HG02840 (cell line): ENCODE data around the gene CRIM1.

ENCODE experiments used
- ATAC-seq: cut with Tn5 transposase; IDR thresholded peaks from one replicate; pipeline ENCODE4 v1.9.1; 2021; ENCODE audit warnings: mild to moderate bottlenecking, moderate library complexity, moderate number of reproducible peaks; ENCODE audit not compliant: unreplicated experiment, low FRiP score

The CRIM1 gene

DNA sequence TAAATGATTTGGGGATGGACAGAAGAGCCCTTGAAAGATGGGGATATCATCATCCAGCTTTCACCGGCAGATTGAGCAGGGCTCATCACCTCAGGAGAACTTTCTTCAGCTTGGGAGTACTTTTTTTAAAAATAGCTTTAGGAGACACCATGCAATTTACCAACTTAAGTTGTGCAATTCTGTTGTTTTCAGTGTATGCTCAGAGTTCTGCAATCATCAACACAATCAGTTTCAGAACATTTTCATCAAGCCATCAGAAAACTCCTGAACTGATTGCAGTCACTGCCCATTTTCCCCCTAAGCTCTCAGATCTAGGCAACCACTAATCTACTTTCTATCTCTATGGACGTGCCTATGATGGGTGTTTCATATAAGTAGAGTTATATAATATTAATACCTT is 117.7 kb downstream of the CRIM1 start:
- no peak for ATAC-seq

DNA sequence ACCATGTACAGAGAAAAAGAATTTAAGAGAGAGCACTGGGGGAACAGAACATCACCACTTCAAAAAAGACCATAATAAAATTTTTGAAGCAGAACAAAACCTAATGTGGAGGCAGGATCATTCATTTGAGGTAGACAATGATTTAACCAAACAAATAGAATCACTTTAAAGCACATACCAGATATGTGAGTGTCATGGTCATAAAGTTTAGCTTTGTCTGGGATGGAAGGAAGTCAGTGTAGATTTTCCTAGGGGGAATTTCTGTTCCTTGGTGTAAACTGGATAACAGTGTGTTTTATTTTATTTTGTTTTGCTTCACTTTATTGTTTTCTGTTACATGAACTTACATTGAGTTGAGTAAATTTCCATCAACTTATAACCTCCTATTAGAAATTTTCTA is 120.8 kb downstream of the CRIM1 start:
- no peak for ATAC-seq

DNA sequence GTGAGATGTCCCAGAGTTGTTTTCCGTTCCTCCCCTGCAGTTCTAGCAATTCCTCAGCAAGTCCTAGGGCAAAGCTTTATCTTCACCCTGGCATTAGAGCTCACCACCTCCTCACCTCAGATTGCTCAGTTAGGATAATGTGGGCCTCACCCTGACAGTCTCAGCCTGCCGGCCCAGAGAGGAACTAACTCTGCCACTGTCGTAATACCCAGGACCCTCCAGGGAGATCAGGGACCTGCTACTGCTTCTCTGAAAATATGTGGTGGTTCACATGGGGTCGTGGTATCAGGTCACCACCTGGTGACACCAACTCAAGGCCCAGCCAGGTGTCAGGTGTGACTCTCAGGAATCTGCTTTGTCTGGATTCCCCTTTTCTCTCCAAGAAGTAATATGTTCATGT is 121.7 kb downstream of the CRIM1 start:
- ATAC-seq, result no peak

DNA sequence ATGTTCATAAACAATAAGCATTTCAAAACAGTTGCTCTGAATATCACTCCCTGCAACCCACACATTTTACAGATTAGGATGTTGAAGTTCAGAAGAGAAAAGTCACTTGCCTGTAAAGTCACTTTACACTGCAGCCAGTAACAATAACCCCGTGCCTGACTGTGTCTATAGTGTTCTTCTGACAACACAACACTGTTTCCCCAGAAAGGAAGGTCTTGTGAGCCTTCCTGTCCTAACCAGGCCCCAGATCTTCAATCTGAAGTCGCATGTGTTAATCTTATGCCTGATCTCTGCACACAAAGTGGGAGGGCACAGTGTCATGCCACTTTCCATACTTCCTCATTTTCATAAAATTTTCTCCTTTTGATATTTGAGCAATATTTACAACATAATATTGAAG is 122.2 kb downstream of the CRIM1 start:
- ATAC-seq, result no peak

DNA sequence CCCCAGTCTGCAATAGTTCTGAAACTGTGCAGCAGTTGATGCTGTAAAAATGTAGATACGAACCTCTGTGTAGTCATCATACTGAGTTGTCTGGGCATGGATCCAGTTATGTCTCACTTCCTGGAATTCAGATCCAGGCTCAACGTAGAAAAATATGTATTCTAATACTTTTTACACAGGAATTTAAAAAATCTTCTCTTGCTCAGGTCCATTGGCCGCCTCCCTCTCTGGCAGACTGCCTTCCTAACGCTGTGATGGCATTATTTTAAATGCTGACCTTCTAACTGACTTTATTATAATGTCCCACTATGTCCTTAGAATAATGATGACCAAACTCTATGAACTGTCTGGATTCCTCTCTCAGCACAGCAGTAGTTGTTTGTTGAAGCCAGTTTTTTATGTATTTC is 122.8 kb downstream of the CRIM1 start:
- ATAC-seq, result no peak

DNA sequence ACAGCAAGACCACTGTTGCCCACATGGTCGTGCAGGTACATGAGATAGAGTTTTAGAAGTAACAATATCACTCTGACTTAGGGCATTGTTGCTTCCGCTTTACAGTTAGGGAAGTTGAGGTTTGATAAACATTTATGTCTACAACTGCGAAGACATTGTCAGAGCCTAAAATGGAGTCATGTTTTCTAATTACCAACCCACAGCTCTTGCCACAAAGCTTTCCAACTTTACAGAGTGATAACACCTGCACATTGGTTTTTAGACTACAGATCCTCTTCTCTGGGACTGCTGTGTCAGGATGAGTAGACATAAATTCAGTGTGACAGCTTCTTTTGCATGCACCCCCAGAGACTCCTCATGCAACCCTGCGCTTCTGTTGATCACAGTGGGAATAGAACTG is 123.4 kb downstream of the CRIM1 start:
- no peak for ATAC-seq

DNA sequence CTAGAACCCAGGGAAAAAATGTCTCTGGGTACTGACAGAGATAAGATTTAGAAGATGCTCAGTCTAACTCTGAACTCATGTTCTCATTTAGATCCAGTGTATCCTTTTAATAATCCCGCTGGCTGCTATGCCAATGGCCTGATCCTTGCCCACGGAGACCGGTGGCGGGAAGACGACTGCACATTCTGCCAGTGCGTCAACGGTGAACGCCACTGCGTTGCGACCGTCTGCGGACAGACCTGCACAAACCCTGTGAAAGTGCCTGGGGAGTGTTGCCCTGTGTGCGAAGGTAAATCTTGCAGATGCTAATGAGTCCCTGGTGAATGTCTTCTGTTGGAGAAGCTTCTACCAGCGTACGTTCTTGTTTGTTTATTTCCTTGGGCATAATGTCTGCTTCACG is 123.8 kb downstream of the CRIM1 start:
- ATAC-seq, result no peak

DNA sequence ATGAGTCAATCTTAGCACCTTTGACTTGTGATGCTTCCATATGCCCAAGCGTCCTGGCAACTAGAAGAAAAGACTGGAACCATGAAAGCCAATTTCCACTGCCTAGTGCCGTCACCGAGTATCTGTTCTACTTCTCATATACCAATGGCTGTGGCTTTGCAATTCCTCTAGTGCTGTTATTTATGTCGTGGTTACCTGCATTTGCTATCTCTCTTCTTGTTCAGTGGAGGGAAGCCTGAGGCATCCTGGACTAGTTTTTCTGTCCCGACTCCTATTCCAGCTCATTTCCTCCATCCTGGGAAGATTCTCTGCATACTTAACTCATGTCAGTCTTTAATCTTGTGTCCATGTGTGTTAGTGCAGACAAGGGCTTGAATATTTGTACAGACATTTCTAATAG is 124.5 kb downstream of the CRIM1 start:
- no peak for ATAC-seq

DNA sequence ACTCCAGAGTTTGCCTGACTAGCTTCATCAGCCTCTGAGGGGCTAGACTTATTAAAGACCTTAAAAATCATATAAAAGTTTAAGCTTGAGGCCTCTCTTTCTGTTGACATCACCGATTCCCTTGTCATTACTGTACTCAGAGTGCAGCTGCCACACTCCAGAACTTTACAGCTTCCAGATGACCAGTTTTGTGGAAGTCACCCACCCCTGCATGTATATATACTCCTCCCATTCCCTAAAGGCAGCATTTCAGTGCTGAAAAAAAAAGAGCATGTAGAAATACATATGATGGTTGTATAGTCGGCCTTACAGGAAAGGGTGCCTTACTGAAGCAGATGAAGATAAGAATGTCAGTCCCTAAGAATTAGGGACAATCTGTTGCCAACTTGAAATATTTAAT is 125.1 kb downstream of the CRIM1 start:
- no peak for ATAC-seq

DNA sequence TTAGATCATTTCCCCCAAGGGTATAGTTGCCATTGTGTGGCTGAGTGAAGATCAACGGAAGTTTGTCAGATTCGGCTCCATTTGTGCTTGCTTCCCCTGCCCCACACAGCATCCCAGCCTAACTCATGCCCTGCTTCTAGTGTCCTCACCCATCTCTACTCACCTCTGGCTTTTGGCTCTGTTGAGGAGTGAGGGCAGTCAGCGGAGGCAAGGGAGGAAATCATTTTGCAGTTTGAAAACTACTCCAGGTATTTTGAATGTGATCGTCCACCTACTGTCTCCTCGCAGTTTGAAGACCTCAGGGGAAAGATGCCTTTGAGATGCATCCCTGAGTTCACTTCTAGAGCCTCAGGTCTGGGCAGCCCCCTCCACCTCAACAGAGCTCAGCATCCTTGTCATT is 126.1 kb downstream of the CRIM1 start:
- ATAC-seq, result no peak

DNA sequence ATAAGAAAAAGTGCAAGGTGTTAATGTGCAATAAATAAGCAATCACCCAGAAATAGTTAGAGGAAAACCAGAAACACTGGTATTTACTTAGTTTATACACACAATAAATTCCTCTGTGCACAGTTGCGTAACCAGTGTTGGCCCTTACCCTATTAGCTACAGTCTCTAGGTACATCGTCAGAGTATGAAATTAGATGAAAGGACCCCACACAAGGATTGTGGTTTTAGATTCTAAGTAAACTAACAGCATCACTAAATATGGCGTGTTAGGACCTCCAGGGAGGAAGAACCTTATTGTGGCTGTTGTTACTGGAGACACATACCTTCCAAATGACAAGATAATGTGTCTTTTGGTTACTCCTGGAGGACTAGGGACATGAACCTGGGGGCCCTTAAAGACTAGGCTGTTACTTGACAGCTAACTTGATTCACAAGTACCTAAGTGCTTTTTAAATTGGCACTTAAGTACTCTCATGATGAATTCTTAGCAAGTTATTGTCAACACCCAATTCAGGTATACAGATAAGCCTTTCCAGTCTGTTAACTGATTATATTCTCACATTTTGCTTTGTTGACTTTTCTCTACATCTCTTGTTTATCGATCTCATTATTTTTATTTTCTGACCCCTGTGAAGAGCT is 127.1 kb downstream of the CRIM1 start:
- ATAC-seq, result no peak

DNA sequence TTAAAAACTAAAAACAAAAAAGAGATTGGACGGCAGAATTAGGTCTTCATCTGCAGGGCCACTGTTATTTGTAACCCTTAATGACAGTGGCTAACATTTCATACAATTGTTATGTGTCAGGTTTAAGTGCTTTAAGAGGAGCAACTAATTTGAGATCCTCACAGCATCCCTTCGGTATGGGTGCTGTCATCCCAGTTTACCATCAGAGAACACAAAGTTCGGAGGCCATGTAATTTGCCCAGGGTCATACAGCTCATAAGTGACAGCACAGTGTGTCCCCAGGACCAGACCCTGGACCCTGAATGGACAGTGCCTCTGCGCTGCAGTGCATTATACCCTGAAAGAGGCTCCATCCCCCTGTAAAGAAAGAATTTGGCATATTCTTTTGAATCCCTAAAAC is 127.7 kb downstream of the CRIM1 start:
- ATAC-seq, result no peak

DNA sequence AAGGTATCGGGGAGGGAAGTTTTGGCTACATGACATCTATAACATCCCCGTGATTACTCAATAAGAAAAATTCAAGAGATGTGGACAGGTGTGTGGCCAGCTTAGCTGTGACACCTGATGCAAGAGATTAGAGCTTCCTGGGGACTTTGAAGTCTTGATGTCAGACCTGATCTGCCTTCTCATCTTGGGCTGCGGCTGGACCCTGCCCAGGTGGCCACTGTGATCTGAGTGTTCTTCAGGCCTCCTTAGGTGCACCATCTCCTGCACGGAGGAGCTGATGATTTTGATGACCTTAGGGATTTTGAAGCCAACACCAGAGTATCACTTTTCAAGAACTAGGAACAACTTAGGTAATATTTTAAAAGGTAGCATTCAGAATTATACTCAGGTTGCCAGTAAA is 128.9 kb downstream of the CRIM1 start:
- no peak for ATAC-seq

DNA sequence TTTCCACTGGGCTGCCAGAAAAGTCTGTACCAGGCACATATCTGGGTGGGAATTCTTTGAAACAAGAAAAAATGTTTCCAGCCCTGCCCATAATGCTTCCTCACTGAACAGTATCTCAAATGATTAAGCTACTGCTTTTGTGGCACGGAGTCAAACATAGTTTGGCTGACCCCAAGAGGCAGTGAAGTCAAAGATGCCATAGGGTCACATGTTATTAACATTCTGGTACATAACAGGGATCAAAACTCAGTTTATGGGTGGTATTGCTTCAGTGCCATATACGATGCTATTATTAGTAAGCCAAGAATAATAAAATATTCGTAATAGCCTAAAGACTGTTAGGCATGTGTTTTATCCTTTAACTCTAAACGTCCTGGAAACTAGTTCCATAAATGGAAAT is 129.9 kb downstream of the CRIM1 start:
- ATAC-seq, result no peak

DNA sequence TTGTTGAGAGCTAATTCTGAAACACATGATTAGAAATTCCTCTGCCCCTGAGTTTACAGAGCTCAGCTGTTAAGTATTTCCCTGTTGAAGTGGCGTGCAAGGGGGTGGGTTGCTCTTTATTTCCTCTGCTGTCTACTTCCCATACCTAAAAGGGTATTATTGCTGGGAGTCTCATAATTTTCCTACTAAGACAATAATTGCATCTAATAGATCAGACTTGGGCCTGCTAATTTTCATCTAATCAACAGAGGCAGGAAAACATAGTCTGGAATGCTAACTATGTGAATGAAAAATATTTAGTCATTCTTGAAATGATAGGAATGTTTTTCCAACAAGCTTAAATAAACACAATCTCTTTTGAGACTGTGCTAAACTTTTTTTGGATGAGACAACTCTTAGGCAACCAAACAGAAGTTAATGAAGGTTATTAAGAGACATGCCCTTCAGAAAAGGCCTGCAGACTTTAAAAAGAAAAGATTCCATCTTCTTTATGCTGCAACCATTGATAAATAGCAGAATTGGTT is 131.0 kb downstream of the CRIM1 start:
- no peak for ATAC-seq

DNA sequence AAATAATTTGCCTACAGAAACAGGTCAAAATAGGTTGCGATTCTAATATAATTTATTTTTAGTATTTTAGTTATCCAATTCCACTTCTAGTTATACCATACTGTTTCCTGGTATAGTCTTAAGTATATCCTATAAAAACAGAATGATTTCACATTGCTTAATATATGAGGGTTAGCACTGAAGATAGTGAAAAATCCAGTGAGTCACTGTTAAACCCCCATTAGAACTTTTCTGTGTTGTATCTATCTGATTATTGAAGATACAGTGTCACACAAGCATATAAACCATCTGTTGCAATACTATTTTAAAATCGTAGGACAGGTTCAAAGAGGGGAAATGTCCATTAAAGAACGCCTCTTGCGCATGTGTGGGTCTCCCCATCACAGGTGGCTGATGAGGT is 132.4 kb downstream of the CRIM1 start:
- ATAC-seq, result no peak

DNA sequence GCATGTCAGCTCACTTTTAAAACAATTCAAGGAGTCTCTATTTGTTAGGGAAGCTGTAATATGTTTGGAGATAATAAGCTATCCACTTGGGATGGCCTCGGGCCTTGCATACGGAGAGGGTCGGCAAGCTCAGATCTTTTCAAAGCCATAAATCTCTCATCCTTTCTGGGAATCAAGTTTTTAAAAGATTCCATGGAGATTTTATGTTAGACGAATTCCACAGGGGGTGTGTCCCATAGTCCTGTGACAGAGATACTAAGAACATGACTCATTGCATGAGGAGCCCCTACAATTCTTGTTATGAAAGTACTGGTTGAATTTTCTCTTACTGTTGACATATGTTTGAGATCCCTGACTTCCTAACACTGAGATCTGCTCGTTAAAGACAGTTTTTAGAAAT is 133.7 kb downstream of the CRIM1 start:
- ATAC-seq, result no peak

DNA sequence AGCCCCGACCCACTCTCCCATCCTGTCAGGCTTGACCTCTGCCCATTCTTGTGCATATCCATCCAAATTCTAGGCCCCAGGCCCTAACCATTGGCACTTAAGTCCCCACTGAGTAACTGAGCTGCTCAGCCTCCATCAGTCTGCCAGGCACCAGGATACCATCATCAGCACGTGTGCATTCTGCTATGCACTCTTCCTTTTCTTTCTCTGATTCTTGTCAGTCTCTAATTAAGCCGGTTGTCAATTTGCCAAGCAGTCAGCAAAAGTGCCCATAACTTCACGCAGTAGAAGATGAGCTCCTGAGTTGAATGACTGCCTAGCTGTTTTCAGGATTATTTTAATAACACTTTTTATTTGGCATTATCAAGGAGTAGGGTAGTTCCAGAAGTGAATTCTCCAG is 135.2 kb downstream of the CRIM1 start:
- no peak for ATAC-seq

DNA sequence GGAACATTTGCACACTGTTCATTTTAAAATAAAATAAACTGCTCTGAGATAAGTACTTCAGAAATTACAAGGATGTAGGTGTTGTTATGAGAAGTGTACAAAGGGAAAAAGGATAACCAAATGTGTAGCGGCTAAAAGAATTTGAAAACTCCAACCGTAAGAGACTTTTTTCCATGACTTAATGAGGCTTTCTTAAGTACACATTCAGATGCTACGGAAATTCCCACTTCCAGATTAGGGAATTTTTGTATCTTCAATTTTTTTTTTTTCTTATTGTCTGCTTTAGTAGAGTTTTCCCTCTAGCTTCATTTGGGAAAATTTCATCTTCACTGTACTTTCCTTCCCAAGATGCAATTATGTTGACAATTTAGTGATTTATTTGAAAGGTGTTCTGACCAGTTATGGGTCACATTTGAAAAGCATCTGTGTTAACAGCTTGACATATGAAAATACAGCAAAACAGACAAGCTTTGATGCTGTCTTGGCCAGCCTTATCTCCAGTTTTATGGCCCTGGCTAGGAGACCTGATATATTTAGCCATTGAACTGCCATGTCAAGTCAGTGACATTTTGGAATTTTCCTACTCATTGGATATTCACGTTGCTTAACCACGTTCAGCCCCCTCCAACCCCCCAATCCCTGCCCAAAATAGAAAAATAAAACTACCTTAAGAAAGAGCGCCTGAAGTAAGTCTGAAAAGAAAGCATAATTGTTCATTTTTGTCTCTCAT is 136.8 kb downstream of the CRIM1 start:
- no peak for ATAC-seq

DNA sequence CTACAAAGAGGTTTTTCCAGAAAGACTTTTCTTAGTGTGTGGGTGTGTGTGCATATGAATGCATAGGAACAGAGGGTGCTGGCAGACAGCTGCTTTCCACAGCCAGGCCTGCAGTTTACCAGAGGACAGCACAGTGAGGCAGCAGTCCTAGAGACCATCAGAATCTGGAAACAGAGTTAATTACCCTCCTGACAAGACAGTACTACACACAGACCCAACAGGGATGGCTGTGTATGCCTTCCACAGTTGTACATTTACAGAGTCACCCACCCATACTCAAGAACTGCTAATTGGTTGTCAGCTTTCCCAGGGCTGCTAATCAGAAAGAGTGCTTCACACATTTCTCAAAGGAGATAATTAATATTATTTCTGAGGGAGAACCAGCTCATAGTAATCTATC is 137.7 kb downstream of the CRIM1 start:
- no peak for ATAC-seq

DNA sequence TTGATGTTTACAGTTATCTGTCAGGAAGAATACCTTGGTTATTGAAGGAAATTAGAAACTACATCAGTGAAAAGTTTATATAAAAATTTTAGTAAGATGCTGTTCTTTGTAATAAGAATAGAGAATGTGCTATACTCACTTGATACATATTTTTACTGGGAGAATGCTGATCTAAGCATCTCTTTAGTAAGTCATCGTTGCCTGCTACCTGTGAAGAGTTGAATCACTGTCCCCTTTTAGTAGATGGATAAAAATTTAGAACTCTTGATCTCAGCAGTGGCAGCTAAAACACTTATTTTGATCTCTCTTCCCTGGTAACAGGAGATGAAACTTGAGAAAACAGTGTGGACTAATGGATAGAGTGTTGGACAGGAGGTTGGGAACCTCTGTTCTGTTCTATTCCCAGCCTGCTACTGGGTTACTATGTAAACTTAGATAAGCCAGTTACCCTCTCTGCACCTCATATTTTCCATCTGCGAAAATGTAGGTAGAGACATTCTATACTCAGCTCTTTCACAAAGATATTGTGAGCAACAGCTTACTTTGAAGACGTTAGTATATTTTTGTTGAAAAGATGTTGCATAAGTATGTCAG is 142.1 kb downstream of the CRIM1 start:
- no peak for ATAC-seq
